K562 (cell line): ENCODE results near the gene MIXL1. TPM values are rescaled to one million over a fixed set of nuclear protein-coding genes. Genes with fewer than 3 reads are reported as not detected.
A peak's percentile ranks its signal among the peaks of the same experiment; 100 is the strongest.

ENCODE experiments used
- ARNT ChIP-seq, 2 experiments: fragments of 450-650 bp; IDR thresholded peaks; 2 replicates each; pipeline ENCODE4 v1.6.1; 2016; ENCODE audit warnings: mild to moderate bottlenecking in 1 of 2
- BHLHE40 ChIP-seq: IDR thresholded peaks from 2 replicates; pipeline ENCODE4 v1.6.1; 2011; ENCODE audit warnings: low read length, improper control_type of control experiment
- CSDE1 ChIP-seq, 2 experiments: fragments of 450-650 bp; IDR thresholded peaks; 2 replicates each; pipeline ENCODE4 v1.6.1; 2016; ENCODE audit warnings: mild to moderate bottlenecking in 1 of 2
- CTBP1 ChIP-seq: fragments of 450-650 bp; IDR thresholded peaks from 2 replicates; pipeline ENCODE4 v1.6.1; 2016; ENCODE audit warnings: borderline replicate concordance
- ELF2 ChIP-seq: fragments of 250-450 bp; sonication (Bioruptor Pico); IDR thresholded peaks from 2 replicates; pipeline ENCODE4 v1.5.0; 2021; ENCODE audit warnings: mild to moderate bottlenecking
- EP300 ChIP-seq: IDR thresholded peaks from 2 replicates; pipeline ENCODE4 v1.6.1; 2012; ENCODE audit warnings: low read length, improper control_type of control experiment
- MAFF ChIP-seq: IDR thresholded peaks from 2 replicates; pipeline ENCODE4 v1.6.1; 2012; ENCODE audit warnings: low read length, improper control_type of control experiment
- MTA2 ChIP-seq: fragments of 450-650 bp; IDR thresholded peaks from 2 replicates; pipeline ENCODE4 v1.6.1; 2016; ENCODE audit warnings: low read depth
- NBN ChIP-seq: fragments of 450-650 bp; IDR thresholded peaks from 2 replicates; pipeline ENCODE4 v1.6.1; 2016; ENCODE audit warnings: low read depth, mild to moderate bottlenecking
- PHF8 ChIP-seq: fragments of 200-600 bp; sonication (generic); IDR thresholded peaks from 2 replicates; pipeline ENCODE4 v1.6.1; 2012; ENCODE audit warnings: mixed run types, mild to moderate bottlenecking, inconsistent platforms, low read length, moderate library complexity, borderline replicate concordance
- RAD21 ChIP-seq, 2 experiments: fragments of 250-450 bp in 1 of 2; fragments of 450-650 bp in 1 of 2; sonication (Bioruptor Pico) in 1 of 2; formaldehyde crosslinking in 1 of 2; IDR thresholded peaks in 1 of 2; conservative IDR thresholded peaks in 1 of 2; 2 replicates each; pipeline versions ENCODE4 v1.4.0 to v1.8.0; 2020 to 2022; ENCODE audit warnings: mild to moderate bottlenecking in 2 of 2, moderate library complexity in 1 of 2
- RAD51 ChIP-seq: fragments of 450-650 bp; IDR thresholded peaks from 2 replicates; pipeline ENCODE4 v1.7.1; 2016; ENCODE audit warnings: low read depth, mild to moderate bottlenecking, borderline replicate concordance
- RBFOX2 ChIP-seq: fragments of 200-400 bp; formaldehyde crosslinking; IDR thresholded peaks from 2 replicates; pipeline ENCODE4 v1.6.1; 2017; ENCODE audit warnings: low read depth, mild to moderate bottlenecking, low read length, moderate library complexity
- RBM39 ChIP-seq: fragments of 200-400 bp; formaldehyde crosslinking; optimal IDR thresholded peaks from 2 replicates; pipeline ENCODE3; 2018; ENCODE audit warnings: low read depth, low read length
- SMARCB1 ChIP-seq: IDR thresholded peaks from 2 replicates; pipeline ENCODE4 v1.6.1; 2011; ENCODE audit warnings: improper control_type of control experiment, low read depth; ENCODE audit not compliant: insufficient read length
- ZNF12 ChIP-seq: sonication (generic); formaldehyde crosslinking; IDR thresholded peaks from 2 replicates; pipeline ENCODE4 v1.4.0; 2020; ENCODE audit warnings: mild to moderate bottlenecking, missing genetic modification reagents
- polyA plus RNA-seq, 8 experiments: library from polyadenylated mRNA; depleted of rRNA in 4 of 8; stranded (reverse) in 5 of 8; unstranded in 3 of 8; fragments of >200 nt; fragmentation: Nextera tagmentation in 2 of 8; fragmentation: Illumina TruSeq in 1 of 8; extraction: Ambion mirVana in 2 of 8; extraction: Trizol in 1 of 8; gene quantifications; 2 replicates each; pipeline versions ENCODE4 v1.2.1 to v1.2.3, GENCODE V29; 2011 to 2014; ENCODE audit warnings: inconsistent platforms in 1 of 8, missing spikeins in 1 of 8
- total RNA-seq, 7 experiments: library from RNA; depleted of rRNA in 6 of 7; stranded (reverse); fragments of >200 nt in 6 of 7; fragmentation: Illumina TruSeq in 2 of 7; extraction: Trizol in 2 of 7; gene quantifications; 2 replicates each; pipeline versions ENCODE4 v1.2.1 to v1.2.3, GENCODE V29; 2011 to 2021; ENCODE audit warnings: low replicate concordance in 1 of 7
- TF ChIP-seq, protein P1 (sequence below), 3 experiments: fragments of 200-800 bp in 1 of 3; fragments of 250-450 bp in 1 of 3; fragments of 450-650 bp in 1 of 3; sonication (Bioruptor Pico) in 1 of 3; sonication (Bioruptor generic) in 1 of 3; formaldehyde crosslinking in 1 of 3; IDR thresholded peaks; 2 replicates each; pipeline versions ENCODE4 v1.6.1 to v1.8.0; 2016 to 2022; ENCODE audit warnings: mild to moderate bottlenecking in 2 of 3, missing genetic modification characterization in 2 of 3, missing compliant biosample characterization in 1 of 3, moderate library complexity in 1 of 3
- TF ChIP-seq, protein P2 (sequence below): sonication (generic); formaldehyde crosslinking; IDR thresholded peaks from 2 replicates; pipeline ENCODE4 v1.8.0; 2022; ENCODE audit warnings: mild to moderate bottlenecking, missing genetic modification reagents
- TF ChIP-seq, protein P3 (sequence below): fragments of 250-450 bp; sonication (Bioruptor Pico); IDR thresholded peaks from 2 replicates; pipeline ENCODE4 v1.4.0; 2020; ENCODE audit warnings: mild to moderate bottlenecking

Gene MIXL1
- total and polyA plus RNA-seq, 9 of the 15 experiments (the other 6 are each of a cell fraction or from before 2014, with no cell fraction given), result not detected

DNA sequence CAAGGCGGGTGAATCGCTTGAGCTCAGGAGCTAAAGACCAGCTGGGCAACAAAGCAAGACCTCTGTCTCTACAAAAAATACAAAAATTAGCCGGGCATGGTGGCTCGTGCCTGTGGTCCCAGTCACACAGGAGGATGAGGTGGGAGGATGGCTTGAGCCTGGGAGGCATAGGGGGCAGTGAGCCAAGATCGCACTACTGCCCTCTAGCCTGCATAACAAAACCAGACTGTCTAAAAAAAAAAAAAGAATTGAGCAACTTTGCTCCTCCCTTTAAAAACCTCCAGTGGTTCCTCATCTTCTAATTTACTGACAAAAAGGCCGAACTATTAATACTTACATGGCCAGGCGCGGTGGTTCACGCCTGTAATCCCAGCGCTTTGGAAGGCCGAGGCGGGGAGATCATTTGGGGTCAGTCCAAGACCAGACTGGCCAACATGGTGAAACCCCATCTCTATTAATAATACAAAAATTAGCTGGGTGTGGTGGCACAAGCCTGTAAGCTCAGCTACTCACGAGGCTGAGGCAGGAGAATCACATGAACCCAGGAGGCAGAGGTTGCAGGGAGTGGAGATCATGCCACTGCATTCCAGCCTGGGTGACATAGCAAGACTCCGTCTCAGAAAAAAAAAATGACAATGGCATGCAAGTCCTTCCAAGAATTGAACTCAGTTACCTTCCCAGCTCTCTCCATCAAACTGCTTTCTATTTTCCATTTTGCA is 41.3 kb upstream of the MIXL1 start (continued):
- TF ChIP-seq, protein P1, sequence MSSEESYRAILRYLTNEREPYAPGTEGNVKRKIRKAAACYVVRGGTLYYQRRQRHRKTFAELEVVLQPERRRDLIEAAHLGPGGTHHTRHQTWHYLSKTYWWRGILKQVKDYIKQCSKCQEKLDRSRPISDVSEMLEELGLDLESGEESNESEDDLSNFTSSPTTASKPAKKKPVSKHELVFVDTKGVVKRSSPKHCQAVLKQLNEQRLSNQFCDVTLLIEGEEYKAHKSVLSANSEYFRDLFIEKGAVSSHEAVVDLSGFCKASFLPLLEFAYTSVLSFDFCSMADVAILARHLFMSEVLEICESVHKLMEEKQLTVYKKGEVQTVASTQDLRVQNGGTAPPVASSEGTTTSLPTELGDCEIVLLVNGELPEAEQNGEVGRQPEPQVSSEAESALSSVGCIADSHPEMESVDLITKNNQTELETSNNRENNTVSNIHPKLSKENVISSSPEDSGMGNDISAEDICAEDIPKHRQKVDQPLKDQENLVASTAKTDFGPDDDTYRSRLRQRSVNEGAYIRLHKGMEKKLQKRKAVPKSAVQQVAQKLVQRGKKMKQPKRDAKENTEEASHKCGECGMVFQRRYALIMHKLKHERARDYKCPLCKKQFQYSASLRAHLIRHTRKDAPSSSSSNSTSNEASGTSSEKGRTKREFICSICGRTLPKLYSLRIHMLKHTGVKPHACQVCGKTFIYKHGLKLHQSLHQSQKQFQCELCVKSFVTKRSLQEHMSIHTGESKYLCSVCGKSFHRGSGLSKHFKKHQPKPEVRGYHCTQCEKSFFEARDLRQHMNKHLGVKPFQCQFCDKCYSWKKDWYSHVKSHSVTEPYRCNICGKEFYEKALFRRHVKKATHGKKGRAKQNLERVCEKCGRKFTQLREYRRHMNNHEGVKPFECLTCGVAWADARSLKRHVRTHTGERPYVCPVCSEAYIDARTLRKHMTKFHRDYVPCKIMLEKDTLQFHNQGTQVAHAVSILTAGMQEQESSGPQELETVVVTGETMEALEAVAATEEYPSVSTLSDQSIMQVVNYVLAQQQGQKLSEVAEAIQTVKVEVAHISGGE (CRISPR knock-in tag; IDR thresholded peaks at IDR 0.05), result no peak
- TF ChIP-seq ELF2 (CRISPR knock-in tag) (no peak), RBM39 (no peak), ZNF12 (no peak), PHF8 (no peak), SMARCB1 (no peak), EP300 (no peak), CSDE1 (IDR thresholded peaks at IDR 0.05) (no peak), RBFOX2 (no peak), ARNT (IDR thresholded peaks at IDR 0.05) (no peak), RAD51 (no peak), NBN (0 out of 2 replicates have a peak, but pooled peaks have one; percentile 15), BHLHE40 (peak; percentile 55; the same call in 1 of the 2 replicates), MTA2 (no peak), CTBP1 (0 out of 2 replicates have a peak, but pooled peaks have one; percentile 25), MAFF (no peak), RAD21 (CRISPR knock-in tag; conservative IDR thresholded peaks at IDR 0.05 in 1 of 2, IDR thresholded peaks at IDR 0.05 in 1 of 2) (peak in 1 of 2 experiments; percentile 21; a peak in 1 of 4 replicates)
- TF ChIP-seq, protein P2, sequence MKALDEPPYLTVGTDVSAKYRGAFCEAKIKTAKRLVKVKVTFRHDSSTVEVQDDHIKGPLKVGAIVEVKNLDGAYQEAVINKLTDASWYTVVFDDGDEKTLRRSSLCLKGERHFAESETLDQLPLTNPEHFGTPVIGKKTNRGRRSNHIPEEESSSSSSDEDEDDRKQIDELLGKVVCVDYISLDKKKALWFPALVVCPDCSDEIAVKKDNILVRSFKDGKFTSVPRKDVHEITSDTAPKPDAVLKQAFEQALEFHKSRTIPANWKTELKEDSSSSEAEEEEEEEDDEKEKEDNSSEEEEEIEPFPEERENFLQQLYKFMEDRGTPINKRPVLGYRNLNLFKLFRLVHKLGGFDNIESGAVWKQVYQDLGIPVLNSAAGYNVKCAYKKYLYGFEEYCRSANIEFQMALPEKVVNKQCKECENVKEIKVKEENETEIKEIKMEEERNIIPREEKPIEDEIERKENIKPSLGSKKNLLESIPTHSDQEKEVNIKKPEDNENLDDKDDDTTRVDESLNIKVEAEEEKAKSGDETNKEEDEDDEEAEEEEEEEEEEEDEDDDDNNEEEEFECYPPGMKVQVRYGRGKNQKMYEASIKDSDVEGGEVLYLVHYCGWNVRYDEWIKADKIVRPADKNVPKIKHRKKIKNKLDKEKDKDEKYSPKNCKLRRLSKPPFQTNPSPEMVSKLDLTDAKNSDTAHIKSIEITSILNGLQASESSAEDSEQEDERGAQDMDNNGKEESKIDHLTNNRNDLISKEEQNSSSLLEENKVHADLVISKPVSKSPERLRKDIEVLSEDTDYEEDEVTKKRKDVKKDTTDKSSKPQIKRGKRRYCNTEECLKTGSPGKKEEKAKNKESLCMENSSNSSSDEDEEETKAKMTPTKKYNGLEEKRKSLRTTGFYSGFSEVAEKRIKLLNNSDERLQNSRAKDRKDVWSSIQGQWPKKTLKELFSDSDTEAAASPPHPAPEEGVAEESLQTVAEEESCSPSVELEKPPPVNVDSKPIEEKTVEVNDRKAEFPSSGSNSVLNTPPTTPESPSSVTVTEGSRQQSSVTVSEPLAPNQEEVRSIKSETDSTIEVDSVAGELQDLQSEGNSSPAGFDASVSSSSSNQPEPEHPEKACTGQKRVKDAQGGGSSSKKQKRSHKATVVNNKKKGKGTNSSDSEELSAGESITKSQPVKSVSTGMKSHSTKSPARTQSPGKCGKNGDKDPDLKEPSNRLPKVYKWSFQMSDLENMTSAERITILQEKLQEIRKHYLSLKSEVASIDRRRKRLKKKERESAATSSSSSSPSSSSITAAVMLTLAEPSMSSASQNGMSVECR, result no peak
- TF ChIP-seq, protein P3, sequence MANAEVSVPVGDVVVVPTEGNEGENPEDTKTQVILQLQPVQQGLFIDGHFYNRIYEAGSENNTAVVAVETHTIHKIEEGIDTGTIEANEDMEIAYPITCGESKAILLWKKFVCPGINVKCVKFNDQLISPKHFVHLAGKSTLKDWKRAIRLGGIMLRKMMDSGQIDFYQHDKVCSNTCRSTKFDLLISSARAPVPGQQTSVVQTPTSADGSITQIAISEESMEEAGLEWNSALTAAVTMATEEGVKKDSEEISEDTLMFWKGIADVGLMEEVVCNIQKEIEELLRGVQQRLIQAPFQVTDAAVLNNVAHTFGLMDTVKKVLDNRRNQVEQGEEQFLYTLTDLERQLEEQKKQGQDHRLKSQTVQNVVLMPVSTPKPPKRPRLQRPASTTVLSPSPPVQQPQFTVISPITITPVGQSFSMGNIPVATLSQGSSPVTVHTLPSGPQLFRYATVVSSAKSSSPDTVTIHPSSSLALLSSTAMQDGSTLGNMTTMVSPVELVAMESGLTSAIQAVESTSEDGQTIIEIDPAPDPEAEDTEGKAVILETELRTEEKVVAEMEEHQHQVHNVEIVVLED (CRISPR knock-in tag), result no peak
